Posterior cingulate gyrus (tissue), 11 donors: Measurements from ENCODE around the gene HOXD4.

Source experiments
- DNase-seq, 10 donors: peaks; one replicate each; pipeline versions ENCODE4 v3.0.0 to v3.0.0-alpha.2; 2020 to 2021; ENCODE audit warnings: mixed read lengths in 3 of 10
- intact Hi-C: fragments of 100-400 bp; cut with DNase I; formaldehyde crosslinking; loops from one replicate; pipeline ENCODE4 v1.15.1; 2023

Gene HOXD4

DNA sequence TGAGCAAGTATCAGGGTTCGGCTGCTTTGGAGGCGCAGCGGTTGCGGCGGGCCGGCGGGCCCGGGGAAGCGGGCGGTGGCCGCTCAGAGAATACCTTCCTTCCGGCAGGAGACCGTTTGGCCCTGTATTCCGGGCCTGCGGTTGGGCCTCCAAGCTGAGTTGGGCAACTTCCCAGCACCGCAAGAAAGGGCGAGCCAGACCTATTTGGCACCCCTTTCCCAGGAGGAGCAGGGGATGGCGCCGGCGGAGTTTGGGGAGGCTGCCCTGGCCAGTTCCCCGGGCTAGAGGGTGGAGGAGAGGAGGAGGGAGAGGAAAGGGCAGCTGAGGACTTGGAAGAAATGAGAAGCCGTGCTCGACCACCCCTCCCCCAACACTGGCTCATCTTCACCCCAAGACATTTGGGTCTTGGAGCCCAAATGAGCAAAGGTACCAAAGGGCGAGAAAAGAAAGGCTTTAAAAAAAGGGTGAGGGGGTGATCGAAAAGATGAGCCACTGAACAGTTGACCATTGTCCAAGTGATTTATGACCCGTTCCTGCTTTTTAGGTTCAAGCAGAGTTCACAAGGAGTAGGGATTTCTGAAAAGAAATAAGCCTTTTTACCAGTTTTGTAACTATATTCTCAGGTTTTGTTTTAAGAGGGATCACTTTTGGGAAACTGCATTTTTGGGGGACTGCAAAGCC is 14.2 kb downstream of the HOXD4 start:
- intact Hi-C loops = no loop called here
- peak in 1 of 10 donors; percentile 72 for DNase-seq

DNA sequence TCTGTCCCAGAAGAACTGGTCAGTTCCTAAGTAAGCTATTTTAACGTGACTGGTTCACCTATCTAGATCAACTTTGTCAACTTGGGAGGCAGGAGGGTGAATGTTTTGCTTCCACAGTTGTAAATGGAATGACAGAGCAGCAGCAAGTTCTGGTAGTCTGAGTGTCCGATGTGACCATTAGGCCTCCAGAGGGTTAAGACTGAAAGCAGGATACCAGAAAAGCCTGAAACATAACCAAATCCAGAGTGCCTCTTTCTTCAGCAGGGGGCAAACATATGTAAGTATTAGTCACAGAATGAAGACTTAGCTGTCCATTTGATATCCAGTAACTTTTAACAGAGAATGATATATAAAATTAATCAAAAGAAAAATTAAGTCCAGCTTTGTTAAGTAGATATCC is 14.9 kb downstream of the HOXD4 start:
- peak in 1 of 10 donors; percentile 16 for DNase-seq
- intact Hi-C loops = no loop called here

GRCh38 chr2:176167398-176167797 is 16.0 kb downstream of the HOXD4 start:
- intact Hi-C loops = no loop called here
- DNase-seq = no peak

- peak in 1 of 10 donors; percentile 34 for DNase-seq
- intact Hi-C loops = no loop called here
These were observed 17.8 kb downstream of the HOXD4 start for GRCh38 chr2:176169181-176169580.

DNA sequence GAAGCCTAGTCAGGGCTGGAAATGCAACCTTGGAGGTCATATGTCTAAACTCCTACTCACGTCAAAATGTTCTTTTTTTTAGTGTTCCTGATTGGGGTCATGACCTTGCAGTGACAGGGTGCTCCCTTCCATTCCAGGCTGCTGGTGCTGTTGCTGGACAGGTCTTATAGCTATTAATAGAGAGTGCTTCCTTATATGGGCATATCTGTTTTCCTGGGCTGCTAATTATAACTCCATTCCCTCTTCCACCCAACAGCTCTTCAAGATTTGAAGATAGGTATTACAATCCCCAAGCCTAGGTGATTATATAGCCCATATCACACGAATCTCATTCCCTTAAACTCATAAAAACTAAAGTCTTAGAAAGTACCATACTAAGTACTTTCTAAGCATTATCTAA is 18.4 kb downstream of the HOXD4 start:
- DNase-seq = no peak
- intact Hi-C loops = no loop called here

- intact Hi-C loops = no loop called here
- peak in 1 of 10 donors; percentile 44 for DNase-seq
These were observed 19.4 kb downstream of the HOXD4 start for GRCh38 chr2:176170602-176171305.

- DNase-seq = peak in 2 of 10 donors; percentile 68 to 91
- intact Hi-C loops = no loop called here
These were observed 20.1 kb downstream of the HOXD4 start for GRCh38 chr2:176171351-176172006.

- intact Hi-C loops = no loop called here
These were observed 20.9 kb downstream of the HOXD4 start for GRCh38 chr2:176172007-176172894.

DNA sequence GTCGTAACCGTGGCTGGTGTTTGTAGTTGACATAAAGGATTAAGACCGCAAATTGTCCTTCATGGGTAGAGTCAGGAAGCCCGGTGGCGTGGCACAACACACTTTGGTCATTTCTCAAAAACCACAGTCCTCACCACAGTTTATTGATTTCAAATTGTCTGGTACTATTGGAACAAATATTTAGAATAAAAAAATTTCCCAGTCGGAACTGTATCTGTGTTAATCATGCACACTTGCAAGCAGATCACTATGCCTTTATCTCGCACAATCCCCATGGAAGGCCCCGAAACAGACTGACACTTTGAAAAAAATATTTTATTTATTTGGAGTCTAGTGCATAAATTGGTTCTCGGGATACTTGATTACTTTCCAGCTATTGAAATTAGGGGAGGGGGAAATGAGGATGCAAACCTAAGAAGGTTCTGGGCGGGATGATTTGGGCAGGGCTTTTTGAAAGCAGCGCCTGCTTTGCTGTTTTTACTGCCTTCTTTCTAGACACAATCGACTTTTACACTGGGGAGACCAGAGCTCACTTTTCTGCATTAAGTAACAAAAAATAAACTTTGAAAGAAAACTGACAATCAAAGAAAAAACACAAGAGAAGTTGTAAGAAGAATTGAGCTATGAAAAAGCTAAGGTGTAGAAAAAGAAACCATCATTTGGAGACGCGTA is 21.7 kb downstream of the HOXD4 start:
- intact Hi-C loops = no loop called here
- DNase-seq = no peak

More at GRCh38 chr2:176172007-176172894, 20.9 kb downstream of the HOXD4 start:
- DNase-seq = no peak

DNA sequence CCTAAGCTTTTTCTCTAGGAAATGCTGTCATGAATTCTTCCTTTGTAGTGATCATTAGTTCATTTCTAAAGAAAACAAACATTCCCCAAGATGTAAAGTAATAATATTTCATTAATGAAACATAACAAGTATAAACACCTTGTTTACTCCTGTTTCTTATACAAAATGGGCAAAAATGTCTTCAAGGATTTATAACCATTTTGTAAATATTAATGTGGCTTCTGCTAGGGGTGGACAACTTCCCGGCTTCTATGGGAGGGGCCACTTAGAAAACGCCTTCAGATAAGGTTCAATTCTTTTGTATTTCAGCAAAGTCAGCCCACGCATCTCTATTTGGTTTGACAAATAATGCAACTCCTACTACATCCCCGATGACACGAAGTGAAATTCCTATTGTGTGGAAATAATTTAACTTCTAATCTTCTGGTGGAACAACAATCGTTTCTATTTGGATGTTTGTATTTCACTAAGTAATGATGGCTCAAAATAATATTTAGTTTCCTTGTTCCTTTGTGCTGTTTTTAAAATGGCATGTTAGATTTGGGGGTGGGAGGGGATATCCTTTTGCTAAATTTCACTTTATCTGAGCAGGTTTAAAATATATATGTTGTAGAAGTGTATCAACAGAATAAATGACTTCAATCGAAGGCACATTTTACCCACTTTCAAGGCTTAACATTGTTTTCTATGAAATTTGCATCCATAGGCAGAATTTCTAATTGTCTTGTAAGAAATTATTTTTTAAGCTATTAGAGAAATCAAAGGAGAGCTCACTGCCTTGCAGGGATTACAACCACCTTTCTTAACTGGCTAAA is 22.4 kb downstream of the HOXD4 start:
- intact Hi-C loops = no loop called here
- DNase-seq = no peak

- peak in 1 of 10 donors; percentile 50 for DNase-seq
- intact Hi-C loops = no loop called here
These were observed 23.1 kb downstream of the HOXD4 start for GRCh38 chr2:176174382-176174823.

- peak in 7 of 10 donors; percentile 38 to 96 (median 75) for DNase-seq
- intact Hi-C loops = no loop called here
These were observed 23.7 kb downstream of the HOXD4 start for GRCh38 chr2:176174824-176175708.

- peak in 1 of 10 donors; percentile 35 for DNase-seq
- intact Hi-C loops = no loop called here
These were observed 24.6 kb downstream of the HOXD4 start for GRCh38 chr2:176175709-176176607.

DNA sequence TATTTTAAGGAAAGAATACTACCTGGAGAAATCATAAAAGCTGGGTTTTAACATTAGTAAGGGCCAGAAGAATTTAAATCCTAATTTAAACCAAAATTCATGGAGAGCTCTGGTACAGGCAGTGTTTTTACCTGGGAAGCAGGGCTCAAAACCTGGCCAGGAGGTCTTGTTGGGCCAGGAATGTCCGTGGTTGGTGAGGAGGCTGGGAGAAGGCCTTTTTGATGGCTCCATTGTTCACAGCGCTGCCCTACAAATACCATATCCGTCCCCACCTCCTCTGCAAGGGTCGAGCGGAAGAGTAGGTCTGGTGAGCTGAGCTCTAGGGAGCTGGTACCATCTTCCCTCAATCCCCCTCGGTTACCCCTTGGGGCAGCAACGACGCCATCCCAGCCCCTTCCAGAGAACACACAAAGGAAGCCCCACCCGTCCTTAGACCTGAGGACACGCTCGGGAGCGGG is 26.3 kb downstream of the HOXD4 start:
- DNase-seq = no peak
- intact Hi-C loops = no loop called here

DNA sequence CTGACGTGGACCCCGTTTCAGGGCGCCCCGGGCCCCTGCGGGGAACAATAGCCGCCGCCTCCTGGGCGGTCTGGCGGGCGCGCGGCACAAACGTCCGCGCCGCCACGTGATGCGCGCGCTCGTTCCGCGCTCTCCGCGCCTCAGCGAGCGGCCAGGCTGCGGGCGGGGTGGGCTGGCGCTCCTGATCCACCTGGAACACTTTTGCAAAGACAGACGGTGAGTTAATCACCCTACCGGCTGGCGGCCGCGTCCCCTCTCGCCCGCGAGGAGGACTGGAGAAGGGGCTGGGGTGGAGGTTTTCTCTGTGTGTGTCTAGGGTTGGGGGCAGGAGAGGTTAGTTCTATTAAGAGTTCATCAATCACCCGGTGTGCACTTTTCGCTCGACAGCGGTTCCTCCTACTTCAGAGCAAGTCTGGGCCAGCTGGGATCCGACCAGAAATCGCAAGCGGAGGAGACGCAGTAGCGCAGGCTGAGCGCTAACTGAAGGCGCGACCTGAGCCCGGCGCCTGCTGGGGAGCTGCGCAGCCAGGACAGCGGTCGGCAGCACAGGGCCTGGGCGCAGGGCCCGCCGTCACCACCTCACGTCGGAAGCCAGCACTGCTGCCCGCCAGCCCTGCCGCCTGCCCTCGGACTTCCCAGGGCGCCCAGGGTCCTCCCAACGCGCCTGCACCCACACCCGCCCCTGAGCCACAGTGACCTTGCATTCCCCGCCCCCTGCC is 26.8 kb downstream of the HOXD4 start:
- DNase-seq = peak in 1 of 10 donors; percentile 84
- intact Hi-C loops = no loop called here

GRCh38 chr2:176178757-176179295 is 27.5 kb downstream of the HOXD4 start:
- intact Hi-C loops = no loop called here
- no peak for DNase-seq
